HG03565 (cell line): Measurements from ENCODE around the gene HES7.

Experiments
- ATAC-seq: cut with Tn5 transposase; IDR thresholded peaks from one replicate; pipeline ENCODE4 v1.9.1; 2021; ENCODE audit warnings: mild to moderate bottlenecking, moderate library complexity; ENCODE audit not compliant: unreplicated experiment

HES7 gene

GRCh38 chr17:8075574-8076342 lies 48.1 kb downstream of the HES7 start:
- no peak for ATAC-seq

- no peak for ATAC-seq
Measured at GRCh38 chr17:8075081-8075480, 48.8 kb downstream of the HES7 start.

- ATAC-seq: no peak
Measured at GRCh38 chr17:8074554-8074953, 49.4 kb downstream of the HES7 start.

GRCh38 chr17:8073627-8074484 lies 50.0 kb downstream of the HES7 start:
- no peak for ATAC-seq

DNA sequence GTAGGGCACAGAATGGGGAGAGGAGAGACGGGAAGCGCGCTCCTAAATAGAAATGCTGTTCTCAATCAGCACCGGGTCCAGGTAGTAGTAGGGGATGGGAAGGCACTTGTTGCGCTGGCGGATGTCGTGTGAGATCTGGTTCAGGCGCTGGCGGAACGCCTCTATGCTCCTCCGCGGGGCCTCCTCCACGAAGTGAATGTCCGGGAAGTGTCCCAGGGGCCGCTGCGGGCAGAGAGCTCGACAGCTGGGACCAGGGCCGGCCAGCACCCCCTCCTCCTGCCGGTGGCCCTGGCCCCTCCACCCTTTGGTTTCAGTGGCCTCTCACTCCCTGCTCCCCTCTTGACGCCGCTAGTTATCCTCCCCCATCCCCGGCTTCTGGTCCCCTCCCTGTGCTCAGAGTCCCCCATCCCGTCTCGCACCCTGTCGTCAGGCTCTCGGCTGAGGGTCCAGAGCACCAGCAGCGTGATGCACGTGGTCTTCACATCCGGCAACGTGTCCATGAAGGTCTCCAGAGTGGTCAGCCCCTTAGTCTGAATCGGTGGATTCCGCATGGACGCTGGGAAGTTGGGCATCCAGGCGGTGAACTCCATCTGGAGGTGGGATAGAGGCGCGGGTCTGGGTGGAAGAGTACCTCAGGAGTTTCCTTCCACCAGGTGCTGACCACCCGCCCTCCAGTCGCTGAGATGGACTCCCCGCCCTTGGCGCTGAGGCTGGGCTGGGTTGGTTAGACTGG lies 51.0 kb downstream of the HES7 start:
- no peak for ATAC-seq

- no peak for ATAC-seq
Measured at GRCh38 chr17:8072341-8072728, 51.6 kb downstream of the HES7 start.

- ATAC-seq: no peak
Measured at GRCh38 chr17:8071496-8071895, 52.4 kb downstream of the HES7 start.
